Mesendoderm (in vitro differentiated cells): ENCODE data around the gene SORCS2.

ENCODE experiments used
- DNase-seq: peaks from one replicate; pipeline ENCODE4 v3.0.0; 2013
- H2AK5ac ChIP-seq: 2 replicates; pipeline ENCODE4 v1.6.1; 2013; ENCODE audit warnings: low read length, inconsistent platforms
- H2BK120ac ChIP-seq: 2 replicates; pipeline ENCODE4 v1.6.1; 2013; ENCODE audit warnings: low read depth, mild to moderate bottlenecking, low read length, moderate library complexity, mixed read lengths
- H2BK15ac ChIP-seq: replicated peaks from 2 replicates; pipeline ENCODE4 v1.6.1; 2013; ENCODE audit warnings: low read depth, mild to moderate bottlenecking, moderate library complexity
- H2BK5ac ChIP-seq: 2 replicates; pipeline ENCODE4 v1.6.1; 2013; ENCODE audit warnings: low read length, inconsistent platforms
- H3K18ac ChIP-seq: 2 replicates; pipeline ENCODE4 v1.6.1; 2013; ENCODE audit warnings: mild to moderate bottlenecking, low read length, mixed read lengths
- H3K23ac ChIP-seq: one replicate; pipeline ENCODE4 v1.6.1; 2013; ENCODE audit warnings: low read length
- H3K27ac ChIP-seq: 2 replicates; pipeline ENCODE4 v1.5.1; 2013; ENCODE audit warnings: low read depth, mild to moderate bottlenecking, inconsistent platforms, low read length, moderate library complexity
- H3K27me3 ChIP-seq: 2 replicates; pipeline ENCODE4 v1.6.1; 2013; ENCODE audit warnings: low read length, control low read depth, mild to moderate bottlenecking, inconsistent platforms; ENCODE audit not compliant: insufficient read depth, poor library complexity
- H3K36me3 ChIP-seq: 2 replicates; pipeline ENCODE4 v1.6.1; 2013; ENCODE audit warnings: low read length, inconsistent platforms; ENCODE audit not compliant: control insufficient read depth, insufficient read depth
- H3K4ac ChIP-seq: one replicate; pipeline ENCODE4 v1.6.1; 2013; ENCODE audit warnings: low read depth, mild to moderate bottlenecking, low read length, moderate library complexity
- H3K4me1 ChIP-seq: 2 replicates; pipeline ENCODE4 v1.6.1; 2013; ENCODE audit warnings: low read depth, low read length, inconsistent platforms; ENCODE audit not compliant: control insufficient read depth
- H3K4me2 ChIP-seq: 2 replicates; pipeline ENCODE4 v1.6.1; 2013; ENCODE audit warnings: low read length
- H3K4me3 ChIP-seq: 2 replicates; pipeline ENCODE4 v1.5.1; 2013; ENCODE audit warnings: mild to moderate bottlenecking, low read length
- H3K56ac ChIP-seq: one replicate; pipeline ENCODE4 v1.6.1; 2013; ENCODE audit warnings: low read length
- H3K79me1 ChIP-seq: 2 replicates; pipeline ENCODE4 v1.6.1; 2013; ENCODE audit warnings: low read length, inconsistent platforms
- H3K79me2 ChIP-seq: 2 replicates; pipeline ENCODE4 v1.6.1; 2013; ENCODE audit warnings: mild to moderate bottlenecking, low read length; ENCODE audit not compliant: control insufficient read depth, insufficient read depth
- H3K9ac ChIP-seq: 2 replicates; pipeline ENCODE4 v1.6.1; 2013; ENCODE audit warnings: low read length, inconsistent platforms
- H4K5ac ChIP-seq: one replicate; pipeline ENCODE4 v1.6.1; 2013; ENCODE audit warnings: low read length
- H4K8ac ChIP-seq: one replicate; pipeline ENCODE4 v1.6.1; 2013; ENCODE audit warnings: low read depth, mild to moderate bottlenecking, control low read depth, low read length, moderate library complexity
- WGBS: extraction: QIAGEN DNeasy Blood & Tissue Kit; methylation state at CpG from one replicate; pipeline ENCODE4 v1.1.7; 2013; ENCODE audit warnings: low lambda C conversion rate, missing lambda C conversion rate; ENCODE audit not compliant: insufficient coverage; ENCODE audit errors: extremely low coverage; 5-methylcytosine and 5-hydroxymethylcytosine counted together

The SORCS2 gene

GRCh38 chr4:7157666-7158065 lies 34.7 kb upstream of the SORCS2 start:
- DNase-seq = no peak
- Histone ChIP-seq H3K4ac (no peak overlapping the region), H3K79me2 (no peaks in the 10 kb centered on the region), H3K56ac (no peak overlapping the region), H4K8ac (no peak overlapping the region), H3K27me3 (no peaks in the 10 kb centered on the region), H3K79me1 (no peaks in the 10 kb centered on the region), H3K36me3 (no peaks in the 10 kb centered on the region), H3K4me2 (no peak overlapping the region), H3K4me3 (no peak overlapping the region), H3K18ac (no peak overlapping the region), H2BK120ac (no peak overlapping the region), H2BK5ac (no peak overlapping the region), H3K23ac (no peak overlapping the region), H3K4me1 (no peaks in the 10 kb centered on the region), H3K9ac (no peak overlapping the region), H3K27ac (no peak overlapping the region), H2AK5ac (no peak overlapping the region), H4K5ac (no peak overlapping the region), H2BK15ac (no peak overlapping the region)
- no CpG with 5 or more reads among the region's 8 CpGs for WGBS

GRCh38 chr4:7158081-7158750 lies 34.1 kb upstream of the SORCS2 start:
- Histone ChIP-seq H2BK15ac (no peak overlapping the region), H2BK120ac (no peak overlapping the region), H3K9ac (no peak overlapping the region), H4K8ac (no peak overlapping the region), H3K56ac (no peak overlapping the region), H3K36me3 (no peaks in the 10 kb centered on the region), H3K23ac (no peak overlapping the region), H3K4me2 (no peak overlapping the region), H3K4ac (no peak overlapping the region), H4K5ac (no peak overlapping the region), H3K79me2 (no peaks in the 10 kb centered on the region), H3K79me1 (no peaks in the 10 kb centered on the region), H3K27me3 (no peaks in the 10 kb centered on the region), H3K18ac (no peak overlapping the region), H3K4me3 (no peak overlapping the region), H3K27ac (no peak overlapping the region), H3K4me1 (no peaks in the 10 kb centered on the region), H2AK5ac (no peak overlapping the region), H2BK5ac (no peak overlapping the region)
- no peak for DNase-seq
- no CpG with 5 or more reads among the region's 18 CpGs for WGBS

GRCh38 chr4:7158991-7159390 lies 33.3 kb upstream of the SORCS2 start:
- DNase-seq = no peak
- WGBS = no CpG with 5 or more reads among the region's 10 CpGs
- no peak overlapping the region for H2BK5ac ChIP-seq
- no peak overlapping the region for H3K56ac ChIP-seq
- no peaks in the 10 kb centered on the region for H3K4me1 ChIP-seq
- no peaks in the 10 kb centered on the region for H3K79me2 ChIP-seq
- H3K4me2 ChIP-seq = no peak overlapping the region
- H3K27ac ChIP-seq = no peak overlapping the region
- H3K23ac ChIP-seq = peak overlapping the region; percentile 24
- H3K36me3 ChIP-seq = no peaks in the 10 kb centered on the region
- no peak overlapping the region for H2BK120ac ChIP-seq
- H3K4ac ChIP-seq = no peak overlapping the region
- no peak overlapping the region for H4K8ac ChIP-seq
- H3K18ac ChIP-seq = no peak overlapping the region
- H2AK5ac ChIP-seq = no peak overlapping the region
- no peak overlapping the region for H2BK15ac ChIP-seq
- no peak overlapping the region for H4K5ac ChIP-seq
- H3K9ac ChIP-seq = no peak overlapping the region
- H3K79me1 ChIP-seq = no peaks in the 10 kb centered on the region
- H3K4me3 ChIP-seq = no peak overlapping the region
- no peaks in the 10 kb centered on the region for H3K27me3 ChIP-seq

- Histone ChIP-seq H3K27ac (no peak overlapping the region), H2BK15ac (no peak overlapping the region)
- no peak for DNase-seq
These were observed 32.4 kb upstream of the SORCS2 start for GRCh38 chr4:7159923-7160322.

GRCh38 chr4:7160439-7160838 lies 31.9 kb upstream of the SORCS2 start:
- no peak overlapping the region for H3K18ac ChIP-seq
- H3K23ac ChIP-seq = no peak overlapping the region
- H3K9ac ChIP-seq = no peak overlapping the region
- H3K4me3 ChIP-seq = no peak overlapping the region
- no peaks in the 10 kb centered on the region for H3K79me1 ChIP-seq
- no peak overlapping the region for H4K5ac ChIP-seq
- no peak overlapping the region for H3K4ac ChIP-seq
- H3K56ac ChIP-seq = no peak overlapping the region
- H2BK120ac ChIP-seq = no peak overlapping the region
- no peak overlapping the region for H3K27ac ChIP-seq
- no peak overlapping the region for H2AK5ac ChIP-seq
- no peak overlapping the region for H2BK5ac ChIP-seq
- DNase-seq = no peak
- no peaks in the 10 kb centered on the region for H3K36me3 ChIP-seq
- no CpG with 5 or more reads among the region's 11 CpGs for WGBS
- no peaks in the 10 kb centered on the region for H3K27me3 ChIP-seq
- H4K8ac ChIP-seq = no peak overlapping the region
- no peaks in the 10 kb centered on the region for H3K4me1 ChIP-seq
- no peaks in the 10 kb centered on the region for H3K79me2 ChIP-seq
- H2BK15ac ChIP-seq = no peak overlapping the region
- H3K4me2 ChIP-seq = no peak overlapping the region

More at GRCh38 chr4:7159923-7160322, 32.4 kb upstream of the SORCS2 start:
- H3K56ac ChIP-seq = no peak overlapping the region
- H3K79me2 ChIP-seq = no peaks in the 10 kb centered on the region
- H3K36me3 ChIP-seq = no peaks in the 10 kb centered on the region
- no peak overlapping the region for H2BK5ac ChIP-seq
- no peaks in the 10 kb centered on the region for H3K27me3 ChIP-seq
- H3K18ac ChIP-seq = no peak overlapping the region
- no CpG with 5 or more reads among the region's 6 CpGs for WGBS
- H4K8ac ChIP-seq = no peak overlapping the region
- no peak overlapping the region for H2BK120ac ChIP-seq
- no peak overlapping the region for H3K4me2 ChIP-seq
- H3K4ac ChIP-seq = no peak overlapping the region
- no peaks in the 10 kb centered on the region for H3K4me1 ChIP-seq
- H3K4me3 ChIP-seq = no peak overlapping the region
- no peak overlapping the region for H3K9ac ChIP-seq
- no peak overlapping the region for H3K23ac ChIP-seq
- no peak overlapping the region for H4K5ac ChIP-seq
- H2AK5ac ChIP-seq = no peak overlapping the region
- H3K79me1 ChIP-seq = no peaks in the 10 kb centered on the region

GRCh38 chr4:7160951-7161440 lies 31.3 kb upstream of the SORCS2 start:
- no peaks in the 10 kb centered on the region for H3K27me3 ChIP-seq
- H3K9ac ChIP-seq = no peak overlapping the region
- H3K27ac ChIP-seq = no peak overlapping the region
- no peak overlapping the region for H2AK5ac ChIP-seq
- DNase-seq = no peak
- no peak overlapping the region for H3K4me2 ChIP-seq
- no peak overlapping the region for H3K4ac ChIP-seq
- H3K79me1 ChIP-seq = no peaks in the 10 kb centered on the region
- whole genome bisulfite sequencing = no CpG with 5 or more reads among the region's 10 CpGs
- H4K5ac ChIP-seq = no peak overlapping the region
- no peak overlapping the region for H3K4me3 ChIP-seq
- H4K8ac ChIP-seq = no peak overlapping the region
- no peak overlapping the region for H2BK5ac ChIP-seq
- no peaks in the 10 kb centered on the region for H3K79me2 ChIP-seq
- H3K4me1 ChIP-seq = no peaks in the 10 kb centered on the region
- no peak overlapping the region for H2BK120ac ChIP-seq
- H3K23ac ChIP-seq = no peak overlapping the region
- no peak overlapping the region for H3K56ac ChIP-seq
- H3K18ac ChIP-seq = no peak overlapping the region
- no peak overlapping the region for H2BK15ac ChIP-seq
- no peaks in the 10 kb centered on the region for H3K36me3 ChIP-seq
